Tibial nerve (tissue), 3 donors: ENCODE measurements around the gene CLNK.

ENCODE experiments used
- CTCF ChIP-seq, 5 experiments: fragments of 200-600 bp in 3 of 5; fragments of 450-650 bp in 2 of 5; sonication (generic) in 3 of 5; IDR thresholded peaks; one replicate each; pipeline ENCODE4 v1.5.1; 2016 to 2019; ENCODE audit warnings: antibody characterized with exemption in 5 of 5, mild to moderate bottlenecking in 3 of 5, moderate library complexity in 2 of 5
- POLR2A ChIP-seq, 2 donors: fragments of 450-650 bp; IDR thresholded peaks; one replicate each; pipeline ENCODE4 v1.6.1; 2017; ENCODE audit warnings: antibody characterized with exemption in 2 of 2, mild to moderate bottlenecking in 2 of 2, moderate library complexity in 2 of 2

DNA sequence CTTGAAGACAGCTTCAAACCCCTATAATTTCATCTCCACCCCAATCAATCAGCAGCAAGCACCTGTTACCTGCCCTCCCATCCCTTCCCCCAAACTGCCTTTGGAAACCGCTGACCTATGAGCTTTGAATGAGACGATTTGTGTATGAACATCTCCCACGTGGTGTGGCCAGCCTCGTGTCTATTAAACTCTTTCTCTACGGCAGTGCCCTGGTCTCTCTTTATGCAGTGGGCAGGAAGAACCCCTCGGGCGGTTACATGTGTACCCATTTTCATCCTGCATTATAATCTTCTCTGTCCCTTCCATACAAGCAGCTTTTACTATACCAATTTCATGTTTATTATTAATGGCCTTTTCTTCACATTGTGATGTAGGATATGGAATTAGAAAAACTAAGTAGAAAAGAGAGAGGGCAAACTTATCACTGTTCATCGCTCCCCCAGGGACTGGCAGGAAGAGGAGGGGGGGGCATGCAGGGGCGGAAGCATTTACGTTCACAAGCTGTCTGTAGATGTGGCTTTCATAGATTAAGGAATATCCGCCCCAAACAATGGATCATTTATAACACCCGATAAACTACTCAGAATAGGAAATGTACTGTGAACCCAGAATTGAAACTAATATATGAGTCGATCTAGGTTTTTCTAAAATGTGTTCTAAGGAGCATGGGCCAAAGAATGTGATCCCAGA, 131.8 kb downstream of the CLNK start:
- TF ChIP-seq CTCF (IDR thresholded peaks at IDR 0.05) (no peak), POLR2A (IDR thresholded peaks at IDR 0.05) (no peak)
